Measurements from ENCODE around the gene MAPRE2. TPM values are rescaled to one million over a fixed set of nuclear protein-coding genes. Genes with fewer than 3 reads are reported as not detected.
A peak's percentile ranks its signal among the peaks of the same experiment; 100 is the strongest.

The MAPRE2 gene
- total RNA-seq, 2 experiments from 2014 or later = 70.7 to 72.7 TPM

- ATAC-seq (peak; percentile 84), DNase-seq (peak; percentile 63)
Observed at GRCh38 chr18:35158728-35159450, 117.7 kb downstream of the MAPRE2 start.

GRCh38 chr18:35159782-35160181 is 118.6 kb downstream of the MAPRE2 start:
- H3K4me1 Mint-ChIP-seq (ENCODE audit: low read depth) = peaks cover 20% of the 10 kb centered on the region
- H3K27ac Mint-ChIP-seq = peak overlapping the region; percentile 90
- peak; percentile 12 for DNase-seq
- no peak for TF ChIP-seq CTCF (IDR thresholded peaks at IDR 0.05)
- CTCF ChIA-PET = interaction anchor here (1.5 kb wide), 1 partner anchor 10 kb away, joined by 4 read pairs; no protein-coding TSS in a partner anchor
- no peaks in the 10 kb centered on the region for H3K36me3 Mint-ChIP-seq (ENCODE audit: low read depth)
- intact Hi-C loops (cut with micrococcal nuclease) = no loop called here
- POLR2A ChIA-PET = interaction anchor here (0.6 to 1.0 kb wide), 3 partner anchors 66 to 383 kb away, joined by 3 read pairs; no protein-coding TSS in a partner anchor
- H3K9me3 Mint-ChIP-seq = no peaks in the 10 kb centered on the region
- H3K27me3 Mint-ChIP-seq = no peaks in the 10 kb centered on the region
- peak; percentile 69 for ATAC-seq
- H3K4me3 Mint-ChIP-seq = no peak overlapping the region

More at GRCh38 chr18:35158728-35159450, 117.7 kb downstream of the MAPRE2 start:
- ChIA-PET CTCF (no interaction called here), POLR2A (interaction anchor here (0.6 kb wide), 1 partner anchor 65 kb away, joined by 3 read pairs; no protein-coding TSS in a partner anchor)
- Mint-ChIP-seq H3K27me3 (no peaks in the 10 kb centered on the region), H3K4me3 (no peak overlapping the region), H3K36me3 (ENCODE audit: low read depth) (no peaks in the 10 kb centered on the region), H3K4me1 (ENCODE audit: low read depth) (peaks cover 28% of the 10 kb centered on the region), H3K9me3 (no peaks in the 10 kb centered on the region), H3K27ac (peak overlapping the region; percentile 90)
- no peak for TF ChIP-seq CTCF (IDR thresholded peaks at IDR 0.05)
- intact Hi-C loops (cut with micrococcal nuclease) = no loop called here

GRCh38 chr18:35161485-35161884 is 120.3 kb downstream of the MAPRE2 start:
- H3K4me1 Mint-ChIP-seq (ENCODE audit: low read depth) = peaks cover 19% of the 10 kb centered on the region
- no peaks in the 10 kb centered on the region for H3K36me3 Mint-ChIP-seq (ENCODE audit: low read depth)
- intact Hi-C loops (cut with micrococcal nuclease) = no loop called here
- POLR2A ChIA-PET = no interaction called here
- ATAC-seq (no peak), DNase-seq (no peak)
- H3K27me3 Mint-ChIP-seq = no peaks in the 10 kb centered on the region
- H3K27ac Mint-ChIP-seq = no peak overlapping the region
- CTCF ChIA-PET = interaction anchor here (1.5 kb wide), 1 partner anchor 9 kb away, joined by 4 read pairs; no protein-coding TSS in a partner anchor
- no peaks in the 10 kb centered on the region for H3K9me3 Mint-ChIP-seq
- H3K4me3 Mint-ChIP-seq = no peak overlapping the region
- no peak for TF ChIP-seq CTCF (IDR thresholded peaks at IDR 0.05)

- H3K4me1 Mint-ChIP-seq (ENCODE audit: low read depth) = peaks cover 19% of the 10 kb centered on the region
- no peaks in the 10 kb centered on the region for H3K9me3 Mint-ChIP-seq
- ATAC-seq (no peak), DNase-seq (no peak)
- POLR2A ChIA-PET = no interaction called here
- H3K4me3 Mint-ChIP-seq = no peak overlapping the region
- CTCF ChIA-PET = no interaction called here
- no peaks in the 10 kb centered on the region for H3K36me3 Mint-ChIP-seq (ENCODE audit: low read depth)
- no peaks in the 10 kb centered on the region for H3K27me3 Mint-ChIP-seq
- TF ChIP-seq CTCF (IDR thresholded peaks at IDR 0.05) = no peak
- no peak overlapping the region for H3K27ac Mint-ChIP-seq
- intact Hi-C loops (cut with micrococcal nuclease) = no loop called here
Observed at GRCh38 chr18:35161934-35162333, 120.7 kb downstream of the MAPRE2 start.

- intact Hi-C loops (cut with micrococcal nuclease) = no loop called here
- DNase-seq (no peak), ATAC-seq (no peak)
- peaks cover 18% of the 10 kb centered on the region for H3K4me1 Mint-ChIP-seq (ENCODE audit: low read depth)
- no peaks in the 10 kb centered on the region for H3K27me3 Mint-ChIP-seq
- no peaks in the 10 kb centered on the region for H3K9me3 Mint-ChIP-seq
- H3K36me3 Mint-ChIP-seq (ENCODE audit: low read depth) = no peaks in the 10 kb centered on the region
- no peak overlapping the region for H3K27ac Mint-ChIP-seq
- POLR2A ChIA-PET = no interaction called here
- TF ChIP-seq CTCF (IDR thresholded peaks at IDR 0.05) = no peak
- CTCF ChIA-PET = no interaction called here
- H3K4me3 Mint-ChIP-seq = no peak overlapping the region
Observed at GRCh38 chr18:35163014-35163539, 121.9 kb downstream of the MAPRE2 start.

Data from activated CD8-positive, alpha-beta T cell treated with anti-CD3 and anti-CD28 coated beads for 36 hours (primary cell).